GM10266 (cell line): ENCODE data around the gene ABLIM2.
"Not testable (repeated sequence)": the region's sequence is repeated elsewhere in the genome, so short reads cannot be mapped to it uniquely, and the experiment has no call there.

Experiments
- DNase-seq: peaks from one replicate; pipeline ENCODE4 v3.0.0; 2012; ENCODE audit errors: extremely low spot score
- TF ChIP-seq, protein P1 (sequence below): IDR thresholded peaks from 2 replicates; pipeline ENCODE4 v1.5.1; 2012; ENCODE audit warnings: mild to moderate bottlenecking, low read depth; ENCODE audit not compliant: control insufficient read depth, insufficient read depth; ENCODE audit errors: missing control alignments

ABLIM2 gene

DNA sequence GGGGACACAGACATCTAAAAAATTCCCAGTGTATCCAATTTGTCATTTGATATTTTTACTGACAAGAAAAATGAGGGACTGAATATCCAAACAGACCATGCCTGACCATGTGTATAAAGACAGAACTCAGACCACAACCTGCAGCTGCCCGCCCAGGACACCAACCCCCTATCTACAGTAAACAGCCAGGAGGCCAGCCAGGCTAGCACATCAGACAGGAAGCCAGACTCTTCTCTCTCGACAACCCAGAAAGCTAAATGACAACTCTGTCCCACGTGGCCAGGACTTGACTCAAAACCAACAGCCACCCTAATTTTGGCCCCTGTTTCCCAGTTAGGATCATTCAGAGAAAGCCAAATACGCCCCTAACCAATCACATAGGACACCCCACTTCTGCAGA is 234.0 kb downstream of the ABLIM2 start:
- no peak for DNase-seq

GRCh38 chr4:7924163-7924562 is 234.4 kb downstream of the ABLIM2 start:
- TF ChIP-seq, protein P1, sequence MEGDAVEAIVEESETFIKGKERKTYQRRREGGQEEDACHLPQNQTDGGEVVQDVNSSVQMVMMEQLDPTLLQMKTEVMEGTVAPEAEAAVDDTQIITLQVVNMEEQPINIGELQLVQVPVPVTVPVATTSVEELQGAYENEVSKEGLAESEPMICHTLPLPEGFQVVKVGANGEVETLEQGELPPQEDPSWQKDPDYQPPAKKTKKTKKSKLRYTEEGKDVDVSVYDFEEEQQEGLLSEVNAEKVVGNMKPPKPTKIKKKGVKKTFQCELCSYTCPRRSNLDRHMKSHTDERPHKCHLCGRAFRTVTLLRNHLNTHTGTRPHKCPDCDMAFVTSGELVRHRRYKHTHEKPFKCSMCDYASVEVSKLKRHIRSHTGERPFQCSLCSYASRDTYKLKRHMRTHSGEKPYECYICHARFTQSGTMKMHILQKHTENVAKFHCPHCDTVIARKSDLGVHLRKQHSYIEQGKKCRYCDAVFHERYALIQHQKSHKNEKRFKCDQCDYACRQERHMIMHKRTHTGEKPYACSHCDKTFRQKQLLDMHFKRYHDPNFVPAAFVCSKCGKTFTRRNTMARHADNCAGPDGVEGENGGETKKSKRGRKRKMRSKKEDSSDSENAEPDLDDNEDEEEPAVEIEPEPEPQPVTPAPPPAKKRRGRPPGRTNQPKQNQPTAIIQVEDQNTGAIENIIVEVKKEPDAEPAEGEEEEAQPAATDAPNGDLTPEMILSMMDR: no peak
- DNase-seq: no peak

More for the DNA sequence above, 234.0 kb downstream of the ABLIM2 start:
- TF ChIP-seq, protein P1: no peak

- TF ChIP-seq, protein P1: no peak
- no peak for DNase-seq
Observed at GRCh38 chr4:7922466-7922865, 236.1 kb downstream of the ABLIM2 start.

GRCh38 chr4:7918981-7919380 is 239.6 kb downstream of the ABLIM2 start:
- TF ChIP-seq, protein P1: no peak
- DNase-seq: no peak

- not testable (repeated sequence) for DNase-seq
Observed at GRCh38 chr4:7918187-7918586, 240.4 kb downstream of the ABLIM2 start.

DNA sequence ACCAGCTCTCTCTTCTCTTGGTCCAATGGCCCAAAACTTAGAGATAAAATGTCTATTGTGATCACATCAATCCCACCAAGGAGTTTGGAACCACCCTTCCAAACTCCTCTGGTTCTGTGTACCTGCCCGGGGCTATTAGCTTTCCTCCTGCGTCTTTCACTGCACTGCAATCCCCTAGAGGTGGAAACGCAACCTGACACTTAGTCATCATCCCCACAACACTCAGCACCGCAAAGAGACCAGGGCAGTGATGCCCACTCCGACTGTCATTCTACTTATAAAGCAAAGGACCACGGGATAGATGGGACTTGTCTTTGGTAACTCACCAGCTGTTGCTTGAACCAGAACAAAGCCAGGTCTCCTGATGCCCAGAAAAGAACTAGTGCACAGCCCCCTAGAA is 240.9 kb downstream of the ABLIM2 start:
- no peak for DNase-seq
- TF ChIP-seq, protein P1: no peak

GRCh38 chr4:7915875-7916242 is 242.8 kb downstream of the ABLIM2 start:
- TF ChIP-seq, protein P1: no peak
- DNase-seq: no peak
